Panc1 (cell line): ENCODE data around the gene LYRM4. TPM values are rescaled to one million over a fixed set of nuclear protein-coding genes. Genes with fewer than 3 reads are reported as not detected.

Experiments
- ATAC-seq: fragments of 200-7000 bp; cut with Tn5 transposase; 2 replicates; pipeline ENCODE4 v1.9.1; 2020; ENCODE audit warnings: mild to moderate bottlenecking, moderate library complexity
- BruUV-seq: library from RNA; stranded (reverse); fragments of 400-500 nt; replicated peaks from 2 replicates; lab custom pipeline; 2021; lab: Mats Ljungman, UMichigan
- CTCF ChIA-PET: fragments of 300-600 bp; sonication (Branson Sonifier 250); formaldehyde crosslinking; loops from one replicate; lab custom pipeline; 2022; ENCODE audit warnings: antibody characterized with exemption; lab: Charles Lee
- POLR2A ChIA-PET: fragments of 300-600 bp; sonication (Branson Sonifier 250); formaldehyde crosslinking; loops from one replicate; lab custom pipeline; 2022; ENCODE audit warnings: antibody characterized with exemption; lab: Charles Lee
- DNase-seq: peaks from one replicate; pipeline ENCODE4 v3.0.0-alpha.2; 2010; ENCODE audit warnings: low read depth, low spot score
- H3K27ac ChIP-seq: 2 replicates; pipeline ENCODE4 v1.5.1; 2011; ENCODE audit warnings: mild to moderate bottlenecking, low read length, inconsistent platforms
- H3K27me3 ChIP-seq: fragments of 200-500 bp; sonication (Bioruptor generic); 2 replicates; pipeline ENCODE4 v1.6.0; 2014; ENCODE audit warnings: low read length, inconsistent platforms; ENCODE audit not compliant: control insufficient read depth, insufficient read depth
- H3K36me3 ChIP-seq: fragments of 200-500 bp; sonication (Bioruptor generic); 2 replicates; pipeline ENCODE4 v1.5.1; 2014; ENCODE audit warnings: inconsistent platforms, mild to moderate bottlenecking, low read length, moderate library complexity; ENCODE audit not compliant: control insufficient read depth, insufficient read depth
- H3K4me1 ChIP-seq: 2 replicates; pipeline ENCODE4 v1.5.1; 2011; ENCODE audit warnings: inconsistent platforms, mild to moderate bottlenecking, low read length, moderate library complexity; ENCODE audit not compliant: control insufficient read depth, insufficient read depth
- H3K4me3 ChIP-seq, 2 experiments: 2 replicates each; pipeline ENCODE4 v1.5.1; 2011 to 2012; ENCODE audit warnings: low read depth in 2 of 2, low read length in 2 of 2, mild to moderate bottlenecking in 2 of 2, inconsistent platforms in 1 of 2, moderate library complexity in 1 of 2
- H3K9me3 ChIP-seq: fragments of 200-500 bp; sonication (Bioruptor generic); 2 replicates; pipeline ENCODE4 v1.5.1; 2014; ENCODE audit warnings: low read depth, mild to moderate bottlenecking, inconsistent platforms, low read length, moderate library complexity; ENCODE audit not compliant: control insufficient read depth, insufficient read depth
- CTCF ChIP-seq: fragments of 450-650 bp; IDR thresholded peaks from 2 replicates; pipeline ENCODE4 v1.5.1; 2017; ENCODE audit warnings: mild to moderate bottlenecking
- POLR2AphosphoS5 ChIP-seq: IDR thresholded peaks from 2 replicates; pipeline ENCODE4 v1.6.1; 2012; ENCODE audit warnings: mild to moderate bottlenecking, low read depth, low read length, moderate library complexity
- REST ChIP-seq, 2 experiments: IDR thresholded peaks; 2 replicates each; pipeline ENCODE4 v1.6.1; 2011 to 2012; ENCODE audit warnings: low read depth in 2 of 2, control low read depth in 1 of 2, low read length in 1 of 2, mild to moderate bottlenecking in 1 of 2, moderate library complexity in 1 of 2; ENCODE audit not compliant: insufficient read depth in 1 of 2
- SIN3A ChIP-seq: IDR thresholded peaks from 2 replicates; pipeline ENCODE4 v1.6.1; 2012; ENCODE audit warnings: low read depth, mild to moderate bottlenecking, low read length, moderate library complexity, borderline replicate concordance; ENCODE audit not compliant: insufficient read depth
- TCF7L2 ChIP-seq: IDR thresholded peaks from 2 replicates; pipeline ENCODE4 v1.6.1; 2011; ENCODE audit warnings: mild to moderate bottlenecking, low read depth, low read length, inconsistent platforms
- in situ Hi-C: cut with HindIII; loops from 2 replicates; pipeline ENCODE4 v1.10.0; 2016; ENCODE audit warnings: low sequenced_read_pairs, low pct_unique_long_range_greater_than_20kb
- intact Hi-C: fragments of 100-400 bp; cut with micrococcal nuclease; formaldehyde crosslinking; loops from one replicate; pipeline ENCODE4 v1.10.0; 2022; ENCODE audit not compliant: unreplicated experiment
- total RNA-seq: library from RNA; stranded (reverse); gene quantifications from one replicate; pipeline ENCODE4 v1.2.1, GENCODE V29; 2021; ENCODE audit not compliant: unreplicated experiment

LYRM4 gene
- total RNA-seq, 1 experiment from 2014 or later, result 27.4 TPM

- ChIA-PET POLR2A (no interaction called here), CTCF (no interaction called here)
- no peaks in the 10 kb centered on the region for H3K27me3 ChIP-seq
- no peaks in the 10 kb centered on the region for H3K36me3 ChIP-seq
- no peak overlapping the region for H3K27ac ChIP-seq
- intact Hi-C loops, result no loop called here
- TF ChIP-seq POLR2AphosphoS5 (no peak), REST (IDR thresholded peaks at IDR 0.05; ENCODE audit: insufficient read depth in 1 of 2, low read depth in 2 of 2, low read length in 1 of 2) (no peak), TCF7L2 (no peak)
- DNase-seq, result no peak
- no peaks in the 10 kb centered on the region for H3K4me1 ChIP-seq
- in situ Hi-C loops, result no loop called here
- H3K9me3 ChIP-seq, result no peaks in the 10 kb centered on the region
- ATAC-seq, result no peak
- no peak overlapping the region for H3K4me3 ChIP-seq
- no TSS peak for BruUV-seq
Measured at GRCh38 chr6:5199702-5200101, 61.0 kb downstream of the LYRM4 start.

- no peak for ATAC-seq
Measured at GRCh38 chr6:5199283-5199682, 61.5 kb downstream of the LYRM4 start.

More at GRCh38 chr6:5199283-5199682, 61.5 kb downstream of the LYRM4 start:
- in situ Hi-C loops, result no loop called here
- Histone ChIP-seq H3K9me3 (no peaks in the 10 kb centered on the region), H3K27me3 (no peaks in the 10 kb centered on the region), H3K4me3 (no peak overlapping the region), H3K27ac (no peak overlapping the region), H3K36me3 (no peaks in the 10 kb centered on the region), H3K4me1 (no peaks in the 10 kb centered on the region)
- BruUV-seq, result no TSS peak
- no peak for DNase-seq
- ChIA-PET CTCF (no interaction called here), POLR2A (no interaction called here)
- intact Hi-C loops, result no loop called here
- TF ChIP-seq REST (IDR thresholded peaks at IDR 0.05; ENCODE audit: insufficient read depth in 1 of 2, low read depth in 2 of 2, low read length in 1 of 2) (no peak), CTCF (no peak), TCF7L2 (no peak), POLR2AphosphoS5 (no peak), SIN3A (no peak)
